Measurements from ENCODE around the gene SNRNP48. TPM values are rescaled to one million over a fixed set of nuclear protein-coding genes. Genes with fewer than 3 reads are reported as not detected.
A peak's percentile ranks its signal among the peaks of the same experiment; 100 is the strongest.

The SNRNP48 gene
- total RNA-seq, 1 donor from 2014 or later = 8.6 TPM

DNA sequence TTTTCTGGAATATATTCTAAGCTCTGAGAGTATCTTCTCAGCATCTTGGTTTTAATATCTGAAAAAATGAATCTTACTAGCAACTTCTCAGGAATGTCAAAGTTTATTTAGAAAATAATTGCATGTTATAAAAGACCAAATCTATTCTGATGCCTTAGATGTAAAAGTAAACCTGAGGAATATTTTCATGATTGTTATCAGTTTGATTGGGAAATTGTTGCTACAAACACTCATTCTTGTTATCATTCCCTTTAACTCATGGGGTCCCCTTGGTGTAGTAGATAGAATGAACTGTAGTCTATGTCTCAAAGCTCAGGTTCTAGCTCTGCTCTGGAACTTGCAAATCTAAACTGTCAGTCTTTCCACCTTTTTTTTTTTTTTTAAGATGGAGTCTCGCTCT, 50.0 kb downstream of the SNRNP48 start:
- DNase-seq (ENCODE audit: low read depth) = no peak
- TF ChIP-seq, protein P1, sequence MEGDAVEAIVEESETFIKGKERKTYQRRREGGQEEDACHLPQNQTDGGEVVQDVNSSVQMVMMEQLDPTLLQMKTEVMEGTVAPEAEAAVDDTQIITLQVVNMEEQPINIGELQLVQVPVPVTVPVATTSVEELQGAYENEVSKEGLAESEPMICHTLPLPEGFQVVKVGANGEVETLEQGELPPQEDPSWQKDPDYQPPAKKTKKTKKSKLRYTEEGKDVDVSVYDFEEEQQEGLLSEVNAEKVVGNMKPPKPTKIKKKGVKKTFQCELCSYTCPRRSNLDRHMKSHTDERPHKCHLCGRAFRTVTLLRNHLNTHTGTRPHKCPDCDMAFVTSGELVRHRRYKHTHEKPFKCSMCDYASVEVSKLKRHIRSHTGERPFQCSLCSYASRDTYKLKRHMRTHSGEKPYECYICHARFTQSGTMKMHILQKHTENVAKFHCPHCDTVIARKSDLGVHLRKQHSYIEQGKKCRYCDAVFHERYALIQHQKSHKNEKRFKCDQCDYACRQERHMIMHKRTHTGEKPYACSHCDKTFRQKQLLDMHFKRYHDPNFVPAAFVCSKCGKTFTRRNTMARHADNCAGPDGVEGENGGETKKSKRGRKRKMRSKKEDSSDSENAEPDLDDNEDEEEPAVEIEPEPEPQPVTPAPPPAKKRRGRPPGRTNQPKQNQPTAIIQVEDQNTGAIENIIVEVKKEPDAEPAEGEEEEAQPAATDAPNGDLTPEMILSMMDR (conservative IDR thresholded peaks at IDR 0.05; ENCODE audit: low read depth, low read length) = no peak
- H3K4me3 ChIP-seq (ENCODE audit: low read depth, low read length) = no peak overlapping the region

DNA sequence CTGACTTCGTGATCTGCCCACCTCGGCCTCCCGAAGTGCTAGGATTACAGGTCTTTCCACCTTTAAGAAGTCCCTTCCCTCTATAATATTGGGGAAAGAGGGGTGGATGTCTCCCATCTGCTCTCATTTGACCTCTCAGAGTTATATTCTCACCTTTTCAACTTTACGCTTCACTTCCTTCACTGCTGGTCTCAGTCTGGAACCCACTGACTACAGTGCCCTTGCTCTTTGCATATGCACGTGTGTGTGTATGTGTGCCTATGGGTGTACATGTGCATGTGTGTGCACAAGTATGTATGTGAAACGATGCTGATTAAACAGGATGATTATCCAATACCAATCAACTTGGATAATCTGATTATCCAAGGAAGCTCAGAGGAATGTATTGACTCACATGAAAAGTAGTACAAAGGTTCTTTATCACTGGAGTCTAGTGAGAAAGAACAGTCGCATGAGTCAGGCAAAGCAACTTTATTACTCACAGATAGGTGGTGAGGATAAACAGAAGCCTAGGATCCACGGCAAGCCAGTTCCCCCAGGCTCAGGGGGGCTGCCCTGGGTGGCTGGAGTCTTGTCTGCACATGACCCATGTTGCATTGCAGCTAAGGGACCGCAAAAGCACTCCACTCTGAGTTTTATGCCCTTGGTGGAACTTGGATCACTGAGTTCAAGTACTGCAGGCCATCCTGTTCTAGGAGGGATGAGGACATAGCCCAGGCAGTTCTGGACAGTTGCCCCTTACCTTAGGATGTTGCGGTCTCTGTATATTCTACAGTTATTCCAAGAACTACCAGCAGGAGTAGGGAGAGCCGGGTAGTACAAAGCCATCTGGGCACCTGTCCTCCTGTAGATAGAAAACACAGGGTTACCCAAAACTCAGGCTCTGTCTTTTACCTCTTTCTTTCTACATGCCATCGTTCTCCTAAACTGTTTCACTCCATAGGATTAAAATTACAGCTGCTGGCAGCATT, 50.9 kb downstream of the SNRNP48 start:
- DNase-seq (ENCODE audit: low read depth) = peak; percentile 73
- H3K4me3 ChIP-seq (ENCODE audit: low read depth, low read length) = no peak overlapping the region
- TF ChIP-seq, protein P1 (conservative IDR thresholded peaks at IDR 0.05; ENCODE audit: low read depth, low read length) = peak; percentile 17

DNA sequence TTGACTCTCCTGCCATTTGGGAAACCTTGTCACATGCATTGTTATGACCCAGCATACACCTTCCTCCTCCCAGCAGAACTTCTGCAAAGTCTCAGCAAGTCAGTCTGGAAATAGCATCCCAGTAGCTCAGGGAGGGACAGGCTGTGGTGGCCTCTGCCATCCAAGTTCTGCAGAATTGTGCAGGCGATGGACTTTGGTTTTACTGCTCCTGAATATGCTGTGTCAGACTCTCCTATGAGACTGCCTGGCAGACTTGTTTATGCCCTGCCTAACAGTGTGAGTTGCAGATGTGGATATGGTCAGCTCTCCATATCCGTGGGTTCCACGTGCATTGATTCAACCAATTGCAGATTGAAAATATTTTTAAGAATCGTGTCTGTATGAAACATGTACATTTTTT, 52.8 kb downstream of the SNRNP48 start:
- no peak for DNase-seq (ENCODE audit: low read depth)
- TF ChIP-seq, protein P1 (conservative IDR thresholded peaks at IDR 0.05; ENCODE audit: low read depth, low read length) = no peak
- no peak overlapping the region for H3K4me3 ChIP-seq (ENCODE audit: low read depth, low read length)

DNA sequence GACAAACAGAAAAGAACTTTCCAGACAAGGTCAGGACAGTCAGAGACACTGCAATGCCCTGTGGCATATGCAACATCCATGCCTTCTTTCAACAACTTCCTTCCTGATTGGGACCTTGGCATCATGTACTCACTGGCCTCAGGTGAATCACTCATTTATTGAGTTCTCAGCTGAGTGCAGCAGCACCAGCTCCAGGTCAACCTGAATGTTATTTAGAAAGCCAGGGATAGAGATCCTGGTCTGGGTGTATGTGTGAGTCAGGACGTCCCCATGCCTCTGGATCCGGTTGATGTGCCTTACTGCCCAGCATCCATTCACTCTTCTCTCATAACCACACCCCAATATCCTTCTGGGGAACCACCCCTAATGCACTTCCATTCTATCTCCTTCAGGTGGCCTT, 54.4 kb downstream of the SNRNP48 start:
- DNase-seq (ENCODE audit: low read depth) = no peak
- TF ChIP-seq, protein P1 (conservative IDR thresholded peaks at IDR 0.05; ENCODE audit: low read depth, low read length) = no peak
- no peak overlapping the region for H3K4me3 ChIP-seq (ENCODE audit: low read depth, low read length)

DNA sequence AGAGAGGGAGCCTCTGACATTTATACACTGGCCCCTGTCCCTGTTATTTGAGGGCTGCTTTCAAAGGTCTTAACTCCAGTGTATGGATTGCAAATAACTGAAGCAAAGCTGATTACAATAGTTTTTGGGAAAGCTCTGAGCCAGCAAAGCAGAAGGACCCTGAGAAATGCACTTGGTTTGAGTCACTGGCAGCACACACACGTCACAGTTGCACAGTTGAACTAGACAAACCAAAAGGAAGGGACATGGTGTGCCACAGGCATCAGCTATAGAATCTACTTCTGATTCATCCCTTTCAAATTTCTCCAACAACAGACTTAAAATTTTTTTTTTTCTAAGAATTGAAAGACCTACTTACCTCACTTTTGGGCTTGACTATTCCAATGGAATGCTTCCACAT, 56.4 kb downstream of the SNRNP48 start:
- TF ChIP-seq, protein P1 (conservative IDR thresholded peaks at IDR 0.05; ENCODE audit: low read depth, low read length) = no peak
- H3K4me3 ChIP-seq (ENCODE audit: low read depth, low read length) = no peak overlapping the region
- no peak for DNase-seq (ENCODE audit: low read depth)

DNA sequence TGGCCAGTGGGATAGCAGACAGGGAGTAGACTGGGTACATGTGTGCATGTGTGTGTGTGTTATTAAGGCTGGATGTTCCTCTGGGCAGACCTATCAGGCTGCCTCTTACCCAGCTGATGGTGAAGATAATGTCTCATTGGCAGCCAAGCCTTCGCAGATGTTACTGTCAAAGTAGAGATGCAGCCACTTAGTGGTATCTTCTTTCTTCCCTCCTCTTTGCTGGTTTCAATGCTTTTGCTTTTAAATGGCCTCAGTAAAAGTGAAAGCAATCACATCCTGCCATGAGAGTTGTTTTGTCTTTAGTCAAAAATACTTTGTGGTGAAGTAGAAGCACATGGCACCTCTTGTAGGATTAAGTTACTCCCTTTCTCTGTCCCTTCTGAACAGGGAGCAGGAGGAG, 57.5 kb downstream of the SNRNP48 start:
- TF ChIP-seq, protein P1 (conservative IDR thresholded peaks at IDR 0.05; ENCODE audit: low read depth, low read length) = no peak
- no peak overlapping the region for H3K4me3 ChIP-seq (ENCODE audit: low read depth, low read length)
- no peak for DNase-seq (ENCODE audit: low read depth)

Measured in epithelial cell of proximal tubule (primary cell).